Limb (tissue), 2 donors: ENCODE results near the gene IL10RA.

Source experiments
- DNase-seq, 2 donors: peaks; one replicate each; pipeline ENCODE4 v3.0.0-alpha.2; 2016; ENCODE audit errors: extremely low spot score in 2 of 2

Gene IL10RA

DNA sequence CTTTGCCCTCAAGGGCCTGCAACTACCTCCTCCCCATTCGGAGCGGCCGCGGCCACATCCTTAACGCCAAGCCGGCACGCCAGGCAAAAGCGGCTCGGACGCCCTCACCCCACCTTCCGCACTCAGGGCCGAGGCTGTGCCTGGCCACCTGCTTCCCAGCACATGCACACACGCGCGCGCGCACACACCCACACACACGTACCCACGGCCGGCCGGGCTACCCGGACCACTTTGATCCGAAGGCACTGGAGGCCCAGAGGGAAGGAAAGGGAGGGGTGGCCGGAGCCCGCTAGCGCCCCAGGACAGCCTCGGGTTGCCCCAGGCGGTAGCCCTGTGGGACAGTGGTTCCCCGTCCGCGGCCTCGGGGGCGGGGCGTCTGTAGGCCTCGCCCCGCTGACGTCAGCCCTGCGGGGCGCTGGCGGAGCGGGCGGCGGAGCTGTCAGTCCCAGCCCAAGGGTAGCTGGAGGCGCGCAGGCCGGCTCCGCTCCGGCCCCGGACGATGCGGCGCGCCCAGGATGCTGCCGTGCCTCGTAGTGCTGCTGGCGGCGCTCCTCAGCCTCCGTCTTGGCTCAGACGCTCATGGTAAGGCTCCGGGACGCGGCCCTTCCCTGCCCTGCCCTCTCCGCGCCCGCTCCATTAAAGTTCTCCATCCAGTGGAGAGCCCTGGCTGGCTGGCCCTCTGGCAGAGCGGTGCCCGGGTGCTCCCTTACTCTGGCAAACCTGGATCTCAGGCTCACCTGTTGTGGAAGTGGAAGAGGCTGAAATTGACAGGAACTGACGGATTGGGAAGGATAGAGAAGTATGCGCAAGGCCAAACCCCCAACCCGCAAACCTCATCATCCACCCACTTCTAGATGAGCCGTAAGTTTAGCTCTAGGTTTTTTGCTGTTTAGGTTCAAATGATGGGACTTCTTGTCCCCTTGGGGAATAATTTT lies at the start of gene IL10RA:
Gene IL10RA, plus strand, starts transcription at position 442 of the 935 bp plus-strand sequence. Its CDS starts 74 bp downstream, at position 516.
- DNase-seq = peak; percentile 53 to 76

DNA sequence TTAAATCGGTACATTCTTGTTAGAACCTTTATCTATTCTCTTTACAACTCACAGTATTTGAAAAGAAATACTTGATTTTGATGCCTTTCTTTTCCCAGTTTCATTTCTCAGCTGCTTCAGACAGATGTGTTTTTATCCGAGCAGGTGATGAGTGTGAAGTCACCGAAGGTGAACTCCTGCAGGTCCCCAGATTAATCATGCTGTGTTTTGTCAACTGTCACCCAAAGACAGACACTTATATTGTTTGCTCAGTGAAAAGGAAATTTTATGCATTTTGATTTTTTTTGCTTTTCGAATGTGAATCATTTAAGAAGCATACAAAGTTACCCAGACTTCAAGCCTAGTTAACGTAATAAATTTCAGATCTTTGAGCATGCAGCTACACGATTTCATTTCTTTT lies 49.2 kb upstream of the IL10RA start:
- DNase-seq = no peak

DNA sequence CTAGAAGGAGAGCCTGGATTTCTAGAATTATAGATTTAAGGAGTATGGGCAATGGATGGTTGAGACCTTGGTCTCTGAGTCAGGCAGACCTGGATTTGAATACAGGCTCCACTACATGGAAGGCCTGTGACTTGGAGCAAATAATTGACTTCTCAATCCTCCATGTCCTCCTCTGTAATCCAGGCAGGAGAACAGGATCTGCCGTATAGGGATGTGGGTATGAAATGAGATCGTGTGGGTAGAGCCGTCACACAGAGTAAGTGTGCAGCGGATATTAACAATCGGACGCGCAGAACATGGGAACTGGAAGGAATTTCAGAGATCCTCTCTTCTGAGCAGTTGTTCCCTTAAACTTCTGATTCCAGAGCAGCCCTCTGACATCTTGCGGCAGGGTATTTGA lies 45.5 kb upstream of the IL10RA start:
- DNase-seq = no peak

DNA sequence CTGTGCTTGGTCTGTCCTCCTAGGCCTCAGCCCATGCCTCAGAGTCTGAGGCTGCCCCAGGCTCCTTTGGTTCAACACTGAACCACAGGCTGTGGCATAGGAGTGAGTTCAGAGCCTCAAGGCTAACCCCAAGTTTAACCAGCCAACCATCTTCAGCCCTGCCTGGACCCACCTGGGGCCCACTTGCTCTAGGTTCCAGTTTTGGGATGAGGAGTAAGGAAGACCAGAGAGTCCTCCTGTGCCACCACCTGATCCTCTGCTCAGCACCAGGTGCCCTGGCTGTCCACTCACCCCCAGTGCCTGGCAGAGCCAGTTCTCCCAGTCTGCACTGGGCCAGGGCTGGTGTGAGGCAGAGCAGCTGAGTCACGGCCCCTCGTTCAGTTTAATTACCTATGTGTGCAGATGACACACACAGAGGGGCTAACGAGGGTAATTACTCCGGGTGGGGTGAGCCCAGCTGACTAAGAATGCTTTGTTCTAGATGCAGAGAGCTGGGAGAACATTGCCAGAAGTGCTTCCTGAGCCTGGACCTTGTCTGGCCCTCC lies 45.0 kb upstream of the IL10RA start:
- peak in 1 of 2 donors; percentile 13 for DNase-seq

DNA sequence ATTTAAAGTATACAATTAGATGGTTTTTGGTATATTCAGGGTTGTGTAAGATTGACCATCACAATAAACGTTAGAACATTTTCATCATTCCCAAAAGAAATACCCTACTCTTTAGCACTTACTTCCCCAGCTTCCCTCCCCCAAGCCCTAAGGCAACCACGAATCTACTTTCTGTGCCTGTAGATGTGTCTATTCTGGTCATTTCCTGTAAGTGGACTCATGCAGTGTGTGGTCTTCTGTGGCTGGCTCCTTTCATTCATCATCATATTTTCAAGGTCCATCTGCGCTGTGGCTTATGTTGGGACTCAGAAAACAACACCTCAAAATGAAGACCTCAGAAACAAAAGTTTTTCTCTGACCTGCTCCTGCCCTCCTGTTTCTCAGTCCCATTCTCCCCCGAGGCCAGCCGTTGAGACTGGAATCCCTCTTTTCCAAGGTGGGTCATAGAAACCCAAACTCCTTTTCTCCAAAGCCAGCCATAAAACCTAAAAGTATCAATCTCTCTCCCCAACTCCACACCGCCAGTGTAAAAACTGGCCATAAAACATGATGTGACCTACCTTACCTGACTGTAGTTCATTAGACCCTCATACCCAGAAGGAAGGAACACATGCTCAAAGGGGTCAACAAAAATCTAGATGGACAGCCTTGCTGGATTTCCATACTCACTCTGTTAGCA lies 44.1 kb upstream of the IL10RA start:
- peak in 1 of 2 donors; percentile 5 for DNase-seq

DNA sequence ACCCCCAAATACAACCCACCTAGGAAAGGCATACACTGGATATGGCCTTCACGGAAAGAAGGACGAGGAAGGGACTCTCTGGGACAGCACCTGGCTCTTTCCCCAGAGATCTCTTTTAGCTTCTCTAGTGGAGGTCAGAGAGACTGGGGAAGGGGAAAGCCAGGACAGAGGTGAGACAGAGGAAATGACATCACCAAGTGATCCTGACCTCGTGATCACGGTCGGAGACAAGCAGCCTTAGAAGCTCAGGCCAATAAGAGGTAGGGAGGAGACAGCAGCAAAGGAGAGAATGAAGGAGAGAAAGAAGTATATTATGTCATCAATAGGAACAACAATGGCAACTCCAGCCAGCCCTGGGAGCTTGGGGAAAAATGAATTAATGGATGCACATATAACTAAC lies 41.6 kb upstream of the IL10RA start:
- DNase-seq = no peak

DNA sequence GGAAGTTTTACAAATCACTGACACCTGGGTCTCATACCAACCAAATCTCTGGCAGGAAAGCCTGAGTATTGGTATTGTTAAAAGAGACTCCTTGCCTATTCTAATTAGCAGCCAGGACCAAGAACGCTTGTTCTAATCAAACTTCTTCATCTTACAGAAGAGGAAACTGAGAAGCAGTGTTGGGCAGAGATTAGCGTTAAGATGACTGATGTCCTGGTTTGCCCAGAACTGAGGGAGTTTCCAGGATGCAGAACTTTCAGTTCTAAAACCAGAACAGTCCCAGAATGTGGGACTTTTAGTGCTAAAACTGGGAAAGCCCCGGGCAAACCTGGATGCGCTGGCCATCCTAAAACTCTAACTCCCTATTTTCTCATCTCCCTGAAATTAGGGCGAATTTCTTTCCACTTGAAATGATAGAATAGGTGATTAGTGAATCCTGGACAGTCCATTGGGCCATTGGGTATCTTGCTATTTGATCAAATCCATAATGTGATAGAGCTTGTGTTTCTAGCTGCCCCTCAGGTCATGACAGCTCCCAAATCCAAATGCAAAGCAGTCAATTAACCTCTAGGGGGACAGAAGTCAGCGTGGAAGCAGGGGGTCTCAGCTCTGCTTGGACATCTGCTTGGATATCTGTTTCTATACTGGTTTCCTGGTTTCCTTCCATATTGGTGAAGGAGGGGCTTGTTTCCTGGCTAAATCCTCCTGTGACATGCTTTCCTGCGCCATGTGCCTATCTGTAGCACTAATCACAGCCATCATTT lies 41.0 kb upstream of the IL10RA start:
- peak in 1 of 2 donors; percentile 4 for DNase-seq

DNA sequence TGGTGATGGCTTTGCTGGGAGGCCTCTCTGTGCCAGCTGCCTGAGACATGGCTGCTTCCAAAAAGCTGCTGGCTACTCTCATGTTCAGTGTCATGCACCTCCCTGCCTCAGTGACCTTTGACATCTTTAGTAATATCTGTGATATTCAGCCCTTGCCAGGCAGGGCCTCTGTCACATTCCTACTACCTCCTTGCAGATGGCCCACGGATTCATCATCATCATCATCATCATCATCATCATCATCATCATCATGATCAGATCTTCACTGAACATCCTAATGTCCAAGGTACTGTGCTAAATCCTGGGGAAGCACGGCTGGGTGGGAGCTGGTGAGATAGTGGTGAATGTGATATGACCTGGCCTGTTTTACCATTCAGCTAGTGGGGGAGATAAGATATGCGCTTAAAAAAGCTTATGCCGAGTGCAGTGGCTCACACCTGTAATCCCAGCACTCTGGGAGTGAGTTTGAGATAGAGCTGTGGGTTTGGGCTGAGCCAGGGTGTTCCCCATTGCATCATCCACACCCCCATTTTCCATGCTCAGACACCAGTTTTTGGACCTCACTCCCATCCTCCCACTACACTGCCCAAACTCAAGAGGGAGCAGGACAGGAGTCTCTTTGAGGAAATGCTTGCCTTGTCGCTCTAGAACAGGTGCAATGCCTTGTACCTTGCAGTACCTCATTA lies 39.9 kb upstream of the IL10RA start:
- peak in 1 of 2 donors; percentile 6 for DNase-seq

DNA sequence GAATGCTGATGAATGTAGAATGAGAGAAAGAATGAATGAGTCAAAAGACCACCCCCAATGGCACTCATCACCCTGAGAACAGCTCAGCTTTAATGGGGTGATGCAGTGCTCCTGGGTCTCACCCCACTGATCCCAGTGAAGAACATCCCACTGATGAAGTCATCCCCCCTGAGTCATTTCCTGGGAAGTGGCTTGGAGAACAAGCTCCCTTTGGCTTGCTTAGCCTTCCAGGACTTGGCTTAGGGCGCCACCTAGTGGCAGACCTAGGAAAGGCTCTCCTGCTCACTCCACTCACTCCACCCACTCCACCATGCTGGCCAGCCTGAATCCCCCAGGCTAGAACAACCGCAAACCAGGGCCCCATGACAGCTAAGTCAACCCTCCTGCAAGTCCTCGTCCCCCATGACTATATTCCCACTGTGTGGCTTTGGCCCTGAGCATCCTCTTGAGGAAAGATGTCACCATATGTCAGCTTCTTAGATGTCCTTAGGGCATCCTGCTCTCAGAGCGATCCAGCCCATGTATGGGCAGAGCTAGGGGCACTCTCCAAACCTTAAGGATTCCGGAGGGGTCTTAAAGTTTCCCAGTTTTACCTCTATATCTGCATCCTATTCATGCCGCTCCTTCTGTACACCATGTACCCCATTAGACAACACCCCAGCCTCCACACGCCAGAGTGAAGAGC lies 39.2 kb upstream of the IL10RA start:
- DNase-seq = peak; percentile 91 to 93

DNA sequence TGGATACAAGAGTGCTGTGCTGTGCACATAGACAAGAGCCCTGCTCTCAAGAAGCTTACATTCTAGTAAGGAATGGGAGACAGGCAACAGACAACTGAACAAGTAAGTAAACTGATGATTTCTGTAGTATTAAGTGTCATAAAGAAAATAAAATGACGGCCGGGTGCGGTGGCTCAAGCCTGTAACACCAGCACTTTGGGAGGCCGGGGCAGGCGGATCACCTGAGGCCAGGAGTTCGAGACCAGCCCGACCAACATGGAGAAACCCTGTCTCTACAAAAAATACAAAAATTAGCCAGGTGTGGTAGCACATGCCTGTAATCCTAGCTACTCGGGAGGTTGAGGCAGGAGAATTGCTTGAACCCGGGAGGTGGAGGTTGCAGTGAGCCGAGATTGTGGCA lies 38.4 kb upstream of the IL10RA start:
- DNase-seq = peak in 1 of 2 donors; percentile 6

DNA sequence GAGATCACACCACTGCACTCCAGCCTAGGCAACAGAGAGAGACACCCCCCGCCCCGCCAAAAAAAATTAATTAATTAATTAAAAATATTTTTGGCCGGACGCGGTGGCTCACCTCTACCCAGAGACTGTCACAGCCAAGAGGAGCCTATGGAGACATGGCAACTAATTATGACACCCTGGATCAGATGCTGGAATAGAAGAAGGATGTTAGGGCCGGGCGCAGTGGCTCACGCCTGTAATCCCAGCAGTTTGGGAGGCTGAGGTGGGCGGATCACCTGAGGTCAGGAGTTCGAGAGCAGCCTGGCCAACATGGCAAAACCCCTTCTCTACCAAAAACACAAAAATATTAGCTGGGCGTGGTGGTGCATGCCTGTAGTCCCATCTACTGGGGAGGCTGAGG lies 37.7 kb upstream of the IL10RA start:
- peak in 1 of 2 donors; percentile 9 for DNase-seq

DNA sequence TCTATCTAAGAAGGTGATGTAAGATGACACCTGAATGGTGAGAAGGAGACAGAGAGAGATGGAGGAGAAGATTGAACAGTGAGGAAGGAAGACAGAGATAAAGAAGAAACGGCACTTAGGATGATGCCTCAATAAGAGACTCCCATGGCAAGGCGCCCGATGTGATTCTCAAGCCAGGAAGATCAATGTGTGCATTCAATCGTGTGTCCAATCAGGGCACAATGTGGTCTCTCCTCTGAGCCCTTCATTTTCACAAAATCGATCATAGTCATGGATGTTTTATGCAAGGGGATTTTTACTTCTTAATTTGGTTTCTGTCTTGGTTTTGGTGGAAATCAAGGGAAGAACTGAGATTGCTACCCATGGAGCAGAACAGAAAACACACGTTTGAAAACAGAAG lies 37.1 kb upstream of the IL10RA start:
- peak in 1 of 2 donors; percentile 9 for DNase-seq

DNA sequence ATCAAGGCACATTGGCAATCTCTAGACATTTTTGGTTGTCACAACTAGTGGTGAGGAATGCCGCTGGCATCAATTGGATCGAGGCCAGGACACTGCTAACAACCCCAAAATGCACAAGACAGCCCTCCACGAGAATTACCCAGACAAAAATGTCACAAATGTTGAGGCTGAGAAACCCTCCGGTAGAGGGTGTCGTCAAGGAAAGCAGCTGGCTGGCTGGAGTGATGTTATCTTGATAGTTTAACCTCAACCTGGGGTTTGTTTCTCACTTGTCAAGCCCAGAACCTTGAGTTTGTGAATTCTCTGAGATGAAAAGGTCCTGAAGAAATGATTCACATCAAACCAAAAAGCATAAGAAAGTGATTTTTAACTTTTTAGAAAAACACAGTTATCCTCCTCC lies 35.9 kb upstream of the IL10RA start:
- peak in 1 of 2 donors; percentile 17 for DNase-seq

DNA sequence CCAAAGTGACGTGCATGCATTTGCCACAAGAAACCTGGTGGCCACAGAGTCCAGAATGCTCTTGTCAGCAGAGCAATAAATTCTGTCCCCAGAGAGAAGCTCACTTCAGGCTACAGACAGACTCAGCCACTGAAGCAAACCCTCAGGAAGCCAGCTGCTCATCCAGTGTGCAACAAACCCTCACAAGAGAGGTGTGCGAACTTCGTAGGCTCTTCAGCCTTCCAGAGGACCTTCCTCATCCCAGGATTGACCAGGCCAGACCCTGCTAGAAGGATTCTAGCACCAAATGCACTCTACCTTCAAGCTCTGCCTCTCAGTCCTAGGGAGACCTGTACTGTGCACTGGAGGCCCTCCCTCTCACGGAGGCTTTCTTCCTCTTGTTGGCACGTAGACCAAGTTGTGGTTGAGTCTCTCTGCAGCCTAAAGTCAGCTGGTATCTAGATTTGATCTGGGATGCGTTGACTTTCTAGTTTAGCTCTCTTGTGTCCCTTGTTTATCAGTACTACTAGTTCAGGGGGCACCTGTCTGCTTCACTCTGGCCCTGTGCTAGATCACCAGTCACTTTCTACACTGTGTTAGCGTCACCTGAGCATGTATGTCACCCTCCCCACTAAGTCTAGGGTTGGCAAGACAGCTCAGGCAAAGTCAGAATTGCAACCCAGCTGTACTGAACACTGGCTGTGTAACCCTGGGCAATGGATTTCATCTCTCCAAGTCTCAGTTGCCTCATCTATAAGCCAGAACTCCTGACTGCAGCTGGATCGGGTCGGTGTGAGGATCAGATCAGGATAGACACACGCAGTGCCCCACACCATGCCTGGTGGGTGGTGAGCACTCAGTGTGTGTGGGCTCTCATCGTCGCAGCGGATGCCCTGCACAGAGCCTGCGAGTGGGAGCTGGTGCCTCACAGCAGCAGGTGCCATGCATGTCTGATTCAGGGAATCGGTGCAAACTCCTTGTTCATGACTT lies 34.9 kb upstream of the IL10RA start:
- peak in 1 of 2 donors; percentile 13 for DNase-seq

DNA sequence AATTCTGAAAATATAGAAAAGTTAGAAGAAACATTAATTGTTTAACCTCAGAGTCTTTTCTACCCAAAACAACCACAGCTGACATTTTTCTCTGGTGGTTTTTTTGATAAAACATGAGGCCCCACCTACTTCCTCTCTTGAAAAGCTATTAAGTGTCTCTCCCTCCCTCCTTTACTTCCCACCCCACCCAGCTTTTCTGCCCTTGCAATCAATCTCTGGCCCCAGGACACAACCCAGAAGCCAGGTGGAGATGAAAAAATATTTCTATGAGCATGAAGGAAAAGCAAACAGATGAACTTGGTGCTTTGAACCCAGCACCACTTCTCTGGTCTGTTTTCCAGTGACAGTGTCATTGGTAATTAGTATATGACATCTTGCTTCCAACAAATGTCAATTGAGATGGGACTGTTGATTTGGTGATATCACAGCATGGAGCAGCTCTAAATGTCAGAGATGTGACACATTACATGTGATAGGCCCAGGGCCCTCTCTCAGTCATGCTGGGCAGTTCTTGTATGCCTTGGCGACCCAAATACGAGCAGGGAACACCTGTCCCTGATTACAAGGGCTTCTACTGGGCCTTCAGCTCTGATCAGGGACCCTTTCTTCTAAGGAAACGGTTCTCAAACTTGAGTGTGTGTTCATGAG lies 33.0 kb upstream of the IL10RA start:
- peak in 1 of 2 donors; percentile 12 for DNase-seq

DNA sequence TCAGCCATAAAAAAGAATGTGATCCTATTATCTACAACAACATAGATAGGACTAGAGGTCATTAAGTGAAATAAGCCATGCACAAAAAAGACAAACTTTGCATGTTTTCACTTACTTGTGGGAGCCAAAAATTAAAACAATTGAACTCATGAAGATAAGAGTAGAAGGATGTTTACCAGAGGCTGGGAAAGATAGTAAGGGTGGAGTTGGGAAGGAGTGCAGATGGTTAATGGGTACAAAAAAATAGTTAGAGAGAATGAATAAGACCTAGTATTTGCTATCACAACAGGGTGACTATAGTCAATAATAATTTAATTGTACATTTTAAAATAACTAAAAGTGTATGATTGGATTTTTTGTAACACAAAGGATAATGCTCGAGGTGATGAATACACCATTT lies 27.2 kb upstream of the IL10RA start:
- DNase-seq = no peak

DNA sequence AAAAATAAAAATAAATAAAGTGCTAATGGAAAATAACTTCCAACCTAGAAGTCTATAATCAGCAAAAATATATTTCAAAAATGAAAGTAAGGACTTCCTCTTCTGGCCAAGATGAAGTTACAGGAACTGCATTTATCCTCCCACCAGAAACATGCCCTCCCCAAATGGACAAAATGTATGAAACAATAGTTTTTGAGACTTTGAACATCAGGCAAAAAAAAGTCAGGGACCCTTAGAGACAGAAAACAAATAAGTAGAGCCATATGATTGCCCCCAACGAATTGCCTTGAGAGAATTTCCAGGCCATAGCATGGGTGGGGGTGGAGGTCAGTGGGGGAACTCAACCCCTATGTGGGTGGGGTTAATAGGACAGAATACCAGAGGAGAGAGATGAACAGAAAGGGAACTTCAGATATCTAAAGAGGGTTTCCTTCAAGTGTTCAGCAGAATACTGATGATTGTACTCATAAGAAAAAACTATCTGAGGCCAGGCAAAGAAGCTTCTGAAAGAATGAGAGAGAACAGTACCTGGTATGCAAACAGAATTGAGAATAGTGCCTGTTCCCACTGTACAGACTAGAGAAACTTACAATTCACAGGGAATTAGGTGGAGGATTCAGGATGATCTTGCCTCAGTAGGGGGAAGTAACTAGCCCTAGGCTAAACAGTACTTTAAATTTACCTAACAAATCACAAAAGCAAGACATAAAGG lies 26.6 kb upstream of the IL10RA start:
- no peak for DNase-seq

DNA sequence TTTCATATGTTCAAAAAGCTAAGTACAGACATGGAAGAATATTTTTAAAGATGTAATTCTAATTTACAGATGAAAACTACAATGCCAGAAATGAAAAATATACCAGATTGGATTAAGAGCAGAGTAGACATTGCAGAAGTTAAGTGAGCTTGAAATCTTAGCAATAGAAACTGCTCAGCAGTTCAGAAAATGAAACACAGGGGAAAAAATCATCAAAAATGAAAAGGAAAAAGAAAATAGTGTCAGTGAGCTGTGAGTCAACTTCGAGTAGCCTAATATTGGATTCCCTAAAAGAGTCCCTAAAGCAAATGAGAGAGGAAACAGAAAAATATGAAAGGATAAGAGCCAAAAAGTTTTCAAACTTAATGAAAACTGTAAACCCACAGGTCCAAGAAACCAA lies 25.8 kb upstream of the IL10RA start:
- DNase-seq = no peak
